GM18520 (cell line): Measurements from ENCODE around the gene TSPOAP1.
A peak's percentile ranks its signal among the peaks of the same experiment; 100 is the strongest.
"Not testable (repeated sequence)": the region's sequence is repeated elsewhere in the genome, so short reads cannot be mapped to it uniquely, and the experiment has no call there.

Experiments used
- ATAC-seq: cut with Tn5 transposase; IDR thresholded peaks from one replicate; pipeline ENCODE4 v1.9.1; 2021; ENCODE audit not compliant: unreplicated experiment

The TSPOAP1 gene

DNA sequence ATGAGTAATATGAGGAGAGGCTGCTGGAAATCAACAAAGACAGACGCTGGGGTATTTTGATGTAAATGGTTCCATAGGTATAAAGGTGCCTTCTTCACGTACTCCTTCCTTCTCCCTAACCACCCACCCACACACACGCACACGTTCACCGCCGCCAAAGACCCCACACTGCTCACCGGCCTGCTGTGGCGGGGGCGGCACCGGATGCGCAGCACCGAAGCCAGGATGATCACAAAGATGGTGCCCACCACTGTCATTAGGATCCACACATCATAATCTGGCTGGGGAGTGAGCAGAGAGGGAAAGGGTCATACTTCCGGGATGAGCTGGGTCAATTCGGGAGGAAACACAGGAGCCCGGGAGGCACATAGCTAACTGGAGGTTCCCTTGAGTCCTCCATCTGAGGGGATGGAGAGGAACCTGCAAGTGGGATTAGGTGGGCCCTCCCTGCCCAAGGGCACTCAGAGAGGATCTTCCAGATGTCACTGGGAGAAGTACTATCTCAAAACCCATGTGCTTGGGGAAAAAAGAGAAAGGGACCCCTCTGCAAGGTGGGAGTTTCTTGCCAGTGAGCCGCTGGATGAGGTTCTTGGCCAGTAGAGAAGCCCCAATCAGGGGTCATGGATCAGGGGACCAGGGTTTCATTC, 33.9 kb upstream of the TSPOAP1 start:
- no peak for ATAC-seq

DNA sequence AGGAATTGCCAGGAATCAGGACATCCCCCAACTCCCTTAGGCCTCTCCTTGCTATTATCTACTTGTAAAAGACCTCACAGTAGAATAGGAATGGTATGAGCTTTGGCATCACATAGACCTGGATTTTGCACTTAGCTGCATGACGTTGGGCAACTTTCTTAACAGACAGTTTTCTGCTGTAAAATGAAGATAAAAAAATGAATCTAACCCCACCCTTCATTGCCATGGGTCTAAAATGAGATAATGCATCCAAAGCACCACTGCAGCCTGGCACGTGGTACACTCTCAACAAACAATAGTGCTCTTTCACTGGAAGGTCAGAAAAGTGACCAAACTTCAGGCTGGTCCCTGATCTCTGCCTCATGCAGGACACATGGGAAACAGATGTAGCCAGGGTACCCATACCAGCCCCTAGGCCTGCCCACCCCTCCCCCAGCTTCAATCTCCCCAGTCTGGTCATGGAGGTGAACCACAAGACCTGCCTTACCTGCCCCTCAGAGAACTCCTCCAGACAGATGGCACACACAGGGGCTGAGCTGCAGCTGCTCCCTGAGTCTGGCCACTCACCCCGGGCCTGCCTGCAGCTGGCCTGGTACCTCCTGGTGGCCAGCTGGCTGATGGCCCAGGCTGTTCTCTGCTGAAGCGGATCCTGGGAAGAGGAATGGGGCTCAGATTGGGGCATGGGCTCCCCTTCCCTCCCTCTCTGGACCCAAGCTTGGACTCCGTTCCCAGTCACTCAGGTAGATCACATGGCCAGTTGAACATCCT, 31.9 kb upstream of the TSPOAP1 start:
- no peak for ATAC-seq

DNA sequence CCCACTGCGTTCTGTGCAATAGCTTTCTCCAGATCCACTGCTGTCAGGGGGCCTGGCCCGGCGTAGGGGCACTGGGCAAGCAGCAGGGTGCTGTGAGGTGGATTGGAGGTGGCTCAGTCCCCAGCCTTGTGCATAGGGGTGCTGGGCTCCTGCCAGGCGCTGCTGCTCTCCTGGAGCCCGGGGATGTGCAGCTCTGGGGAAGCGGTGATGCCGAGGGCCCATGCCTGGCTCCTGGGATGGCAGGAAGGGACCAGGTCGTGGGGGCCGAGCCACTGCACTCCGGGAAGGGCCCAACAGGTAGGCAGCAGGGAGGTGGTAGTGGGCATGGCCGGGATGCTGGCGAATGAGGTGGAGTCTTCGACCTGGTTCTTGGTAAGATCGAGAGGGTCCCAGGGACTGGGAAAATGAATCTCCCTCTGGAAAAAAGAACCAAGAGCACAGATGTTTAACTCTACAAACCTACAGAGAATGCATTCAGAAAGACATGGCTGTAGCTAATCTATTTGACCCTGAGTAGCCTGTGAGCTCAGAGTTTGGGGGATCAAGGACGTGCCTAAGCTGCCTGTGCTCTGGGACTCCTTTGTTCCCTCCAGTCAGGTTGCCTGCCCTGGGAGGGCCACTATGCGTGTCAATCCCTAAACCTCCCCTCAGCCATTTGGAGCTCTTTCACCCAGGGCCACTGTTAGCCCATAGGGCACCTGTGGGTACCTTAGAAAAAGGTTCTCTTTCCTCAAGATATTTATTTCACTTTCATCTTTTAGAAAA, 30.0 kb upstream of the TSPOAP1 start:
- no peak for ATAC-seq

- ATAC-seq: no peak
Measured at GRCh38 chr17:58357312-58358297, 29.0 kb upstream of the TSPOAP1 start.

DNA sequence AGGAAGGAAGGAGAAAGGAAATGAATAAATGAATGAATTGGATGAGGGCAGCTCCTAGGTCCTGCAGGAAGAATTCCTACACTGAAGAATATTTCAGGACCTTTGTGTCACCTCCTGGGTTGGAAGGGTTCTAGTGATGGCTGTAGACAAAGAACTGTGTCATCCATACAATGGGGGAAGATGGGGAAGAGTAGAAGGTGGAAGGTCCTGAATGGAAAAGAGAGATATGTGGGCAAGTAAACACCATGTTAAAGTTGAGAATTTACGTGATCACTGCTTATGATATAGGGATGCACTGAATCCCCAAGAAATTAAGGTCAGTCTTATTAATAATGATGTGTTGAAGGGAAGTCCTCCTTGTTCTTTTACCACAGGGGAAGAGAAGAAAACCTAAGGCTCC, 27.6 kb upstream of the TSPOAP1 start:
- ATAC-seq: no peak

DNA sequence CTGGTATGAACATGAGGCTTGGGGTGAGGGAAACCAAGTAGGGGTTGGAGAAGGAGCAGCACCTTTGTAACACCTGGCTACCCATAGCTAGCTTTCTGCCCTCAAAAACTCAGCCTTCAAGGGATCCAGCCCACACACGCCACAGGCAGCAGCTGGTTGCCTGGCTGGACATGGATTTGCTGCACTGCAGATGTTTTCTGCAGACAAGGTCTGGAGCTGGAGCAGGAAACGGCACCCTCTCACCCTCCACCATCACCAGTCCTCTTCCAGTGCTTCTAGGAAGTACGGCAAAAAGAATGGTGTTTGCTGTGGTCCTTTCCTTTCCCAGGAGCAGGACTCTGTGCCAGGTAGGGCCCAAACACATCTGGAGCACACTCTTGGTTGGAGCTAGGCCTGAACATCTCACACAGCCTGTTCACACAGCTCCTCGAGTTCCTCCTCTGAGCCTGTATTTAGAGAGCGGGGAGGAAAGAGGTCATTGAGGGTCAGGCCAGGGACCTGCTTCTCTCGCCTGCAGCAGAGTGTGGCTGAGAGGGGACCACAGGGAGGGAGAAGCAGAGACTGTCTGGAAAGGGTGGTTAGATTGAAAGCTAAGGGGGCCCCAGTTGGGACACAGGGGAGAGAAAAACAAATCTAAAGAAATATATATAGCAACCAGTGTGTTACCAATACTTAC, 26.1 kb upstream of the TSPOAP1 start:
- no peak for ATAC-seq

DNA sequence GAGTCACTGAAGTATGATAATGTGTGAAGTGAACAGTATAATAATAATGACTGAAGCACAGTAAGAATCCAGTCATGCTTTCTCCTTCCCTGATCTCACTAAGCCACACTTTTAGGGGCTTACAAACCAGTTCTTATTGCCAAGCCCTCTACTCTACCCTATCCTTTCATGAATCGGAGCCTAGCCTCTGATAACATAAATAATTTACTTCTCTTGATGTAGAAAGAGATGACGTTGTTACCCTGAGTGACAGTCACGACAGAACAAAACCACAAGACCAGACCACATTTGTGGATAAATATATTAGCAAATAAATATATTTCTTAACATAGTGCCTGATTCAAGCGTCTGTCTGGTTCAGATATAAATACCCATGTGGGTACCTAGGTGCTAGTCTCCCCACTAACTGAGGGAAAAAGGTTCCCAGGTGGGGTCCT, 24.8 kb upstream of the TSPOAP1 start:
- ATAC-seq: no peak

- no peak for ATAC-seq
Measured at GRCh38 chr17:58352596-58353388, 24.2 kb upstream of the TSPOAP1 start.

- peak; percentile 95 for ATAC-seq
Measured at GRCh38 chr17:58351831-58352595, 23.4 kb upstream of the TSPOAP1 start, which contains the start of gene SUPT4H1. Gene SUPT4H1, minus strand, starts transcription at chr17:58352201. Its CDS starts 66 bp downstream, at chr17:58352135.

DNA sequence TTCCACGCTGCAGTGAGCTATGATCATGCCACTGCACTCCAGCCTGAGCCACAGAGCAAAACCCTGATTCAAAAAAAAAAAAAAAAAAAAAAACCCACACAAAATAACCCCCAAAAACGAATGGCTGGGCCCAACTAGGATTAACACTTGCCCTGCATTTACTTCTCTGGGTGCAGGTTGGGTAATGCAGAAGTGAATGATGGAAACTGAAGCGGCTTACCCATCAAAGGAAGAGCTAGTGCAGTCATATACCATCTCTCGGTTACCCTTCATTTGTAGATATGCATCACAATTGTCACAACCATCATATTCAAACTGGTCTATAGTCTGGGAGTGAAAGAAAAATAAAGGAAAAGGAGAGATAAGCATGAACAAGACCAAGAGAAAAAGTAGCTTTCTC, 22.6 kb upstream of the TSPOAP1 start:
- no peak for ATAC-seq

DNA sequence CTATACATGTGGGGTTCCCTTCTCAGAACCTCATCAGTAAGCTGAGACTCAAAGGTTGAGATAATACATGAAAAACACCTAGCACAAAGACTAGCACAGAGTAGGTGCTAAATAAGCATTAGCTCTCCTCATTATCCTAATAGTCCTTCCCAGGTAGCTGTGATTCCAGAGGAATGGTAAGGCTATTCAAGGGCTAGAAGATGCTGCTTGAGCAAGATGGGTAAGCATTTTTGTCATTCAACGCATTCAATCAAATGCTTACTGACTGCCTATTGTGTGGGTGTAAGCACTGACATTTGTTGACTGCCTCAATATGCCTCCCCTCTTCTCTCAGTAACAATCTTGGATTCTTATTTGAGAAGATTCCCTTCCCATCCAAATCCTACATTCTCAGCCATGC, 19.4 kb upstream of the TSPOAP1 start:
- ATAC-seq: no peak

DNA sequence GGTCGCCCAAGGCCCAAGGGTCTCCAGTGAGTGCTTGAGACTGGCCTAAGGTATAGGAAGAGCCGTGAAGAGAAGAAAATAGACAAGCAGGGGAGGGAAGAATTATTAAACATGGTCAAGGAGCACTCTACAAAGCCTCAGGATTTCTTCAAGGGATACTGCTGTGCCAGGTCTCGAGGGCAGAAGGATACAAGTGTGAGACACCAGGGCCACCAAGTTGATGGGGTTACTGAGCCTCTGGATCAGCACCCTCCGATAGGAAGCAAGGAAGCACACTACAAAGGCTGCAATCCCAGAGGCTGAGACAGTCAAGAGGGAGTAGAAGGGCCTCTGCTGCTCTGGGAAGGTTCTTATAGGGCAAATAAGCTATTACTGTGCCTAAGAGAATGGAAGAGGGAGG, 16.9 kb upstream of the TSPOAP1 start:
- no peak for ATAC-seq

- ATAC-seq: peak; percentile 31
Measured at GRCh38 chr17:58344791-58345157, 16.2 kb upstream of the TSPOAP1 start.

- ATAC-seq: peak; percentile 73
Measured at GRCh38 chr17:58344047-58344790, 15.6 kb upstream of the TSPOAP1 start.

DNA sequence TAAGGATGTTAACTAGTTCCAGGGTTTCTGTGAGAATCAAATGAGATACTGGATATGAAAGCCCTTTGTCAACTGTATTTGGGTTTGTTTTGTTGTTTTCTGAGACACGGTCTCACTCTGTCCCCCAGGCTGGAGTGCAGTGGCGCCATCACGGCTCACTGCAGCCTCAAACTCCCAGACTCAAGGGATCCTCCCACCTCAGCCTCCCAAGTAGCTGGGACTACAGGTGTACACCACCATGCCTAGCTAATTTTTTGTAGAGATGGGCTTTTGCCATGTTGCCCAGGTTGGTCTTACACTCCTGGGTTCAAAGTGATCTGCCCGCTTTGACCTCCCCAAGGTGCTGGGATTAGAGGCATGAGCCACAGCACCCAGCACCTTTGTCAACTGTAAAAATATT, 14.5 kb upstream of the TSPOAP1 start:
- ATAC-seq: no peak

DNA sequence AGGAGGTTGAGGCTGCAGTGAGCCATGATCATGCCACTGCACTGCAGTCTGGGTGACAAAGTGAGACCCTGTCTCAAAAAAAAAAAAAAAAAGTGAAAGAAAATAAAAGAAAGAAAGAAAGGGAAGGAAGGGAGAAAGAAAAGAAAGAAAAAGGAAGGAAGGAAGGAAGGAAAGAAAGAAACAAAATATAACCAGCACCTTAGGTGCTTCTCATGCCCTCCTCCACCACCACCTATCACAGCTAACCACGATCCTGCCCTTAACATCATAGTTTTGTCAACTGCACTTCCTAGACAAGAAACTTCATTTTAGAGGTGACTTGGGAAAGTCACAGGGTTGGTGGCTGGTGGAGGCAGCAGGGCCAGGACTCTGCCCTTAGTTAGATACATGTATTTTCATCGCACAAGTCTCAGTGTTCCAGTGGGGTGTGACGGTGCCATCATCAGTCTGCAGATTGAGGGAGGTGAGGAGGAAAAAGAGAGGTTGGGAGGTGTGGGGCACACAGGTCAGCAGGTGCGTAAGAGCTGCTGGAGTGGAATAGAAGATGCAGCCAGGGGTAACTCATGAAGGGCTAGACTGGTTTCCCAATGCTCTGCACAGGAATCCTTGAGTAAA, 13.4 kb upstream of the TSPOAP1 start:
- no peak for ATAC-seq

DNA sequence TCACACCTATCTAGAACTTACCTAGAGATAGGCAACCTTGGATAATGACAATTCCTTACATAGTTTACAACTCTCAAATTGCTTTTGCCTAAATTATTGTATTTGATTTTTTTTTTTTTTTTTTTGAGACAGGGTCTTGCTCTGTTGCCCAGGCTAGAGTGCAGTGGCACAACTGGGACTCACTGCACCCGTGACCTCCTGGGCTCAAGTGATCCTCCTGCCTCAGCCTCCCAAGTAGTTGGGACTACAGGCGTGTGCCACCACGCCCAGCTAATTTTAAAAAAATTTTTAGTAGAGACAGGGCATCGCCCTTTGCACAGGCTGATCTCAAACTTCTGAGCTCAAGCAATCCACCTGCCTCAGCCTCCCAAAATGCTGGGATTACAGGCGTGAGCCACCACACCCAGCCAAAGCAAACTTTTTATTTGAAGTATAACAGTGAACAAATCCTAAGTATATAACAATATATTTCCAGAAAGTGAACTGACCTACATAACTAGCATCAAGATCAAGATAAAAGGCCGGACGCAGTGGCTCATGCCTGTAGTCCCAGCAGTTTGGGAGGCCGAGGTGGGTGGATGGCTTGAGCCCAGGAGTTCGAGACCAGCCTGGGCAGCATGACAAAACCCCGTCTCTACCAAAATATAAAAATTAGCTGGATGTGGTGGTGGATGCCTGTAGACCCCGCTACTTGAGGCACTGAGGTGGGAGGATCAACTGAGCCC, 12.7 kb upstream of the TSPOAP1 start:
- ATAC-seq: not testable (repeated sequence)
